GM18502 (cell line): ENCODE data around the gene ARMC7.
"Not testable (repeated sequence)": the region's sequence is repeated elsewhere in the genome, so short reads cannot be mapped to it uniquely, and the experiment has no call there.

Experiments used
- ATAC-seq: cut with Tn5 transposase; IDR thresholded peaks from one replicate; pipeline ENCODE4 v1.9.1; 2021; ENCODE audit warnings: mild to moderate bottlenecking; ENCODE audit not compliant: unreplicated experiment, poor library complexity

Gene ARMC7

GRCh38 chr17:75126954-75127353 lies 17.2 kb downstream of the ARMC7 start:
- ATAC-seq, result no peak

GRCh38 chr17:75127936-75128335 lies 18.2 kb downstream of the ARMC7 start:
- not testable (repeated sequence) for ATAC-seq

- no peak for ATAC-seq
Observed at GRCh38 chr17:75128694-75129505, 19.1 kb downstream of the ARMC7 start.

GRCh38 chr17:75129576-75129975 lies 19.8 kb downstream of the ARMC7 start:
- ATAC-seq, result no peak

- no peak for ATAC-seq
Observed at GRCh38 chr17:75130059-75130631, 20.4 kb downstream of the ARMC7 start.

GRCh38 chr17:75130632-75131277 lies 21.0 kb downstream of the ARMC7 start:
- peak; percentile 16 for ATAC-seq

GRCh38 chr17:75131278-75132017 lies 21.7 kb downstream of the ARMC7 start, which contains the start of gene NT5C:
NT5C (minus strand) TSS chr17:75131742; CDS start chr17:75131707, 35 bp downstream.
- ATAC-seq, result peak; percentile 86

- not testable (repeated sequence) for ATAC-seq
Observed at GRCh38 chr17:75132018-75133000, 22.5 kb downstream of the ARMC7 start.

GRCh38 chr17:75133001-75133400 lies 23.2 kb downstream of the ARMC7 start:
- no peak for ATAC-seq

- ATAC-seq, result not testable (repeated sequence)
Observed at GRCh38 chr17:75133607-75134347, 24.0 kb downstream of the ARMC7 start.

- ATAC-seq, result no peak
Observed at GRCh38 chr17:75135452-75135851, 25.7 kb downstream of the ARMC7 start.

- no peak for ATAC-seq
Observed at GRCh38 chr17:75135946-75136345, 26.2 kb downstream of the ARMC7 start.

GRCh38 chr17:75137762-75138161 lies 28.0 kb downstream of the ARMC7 start:
- ATAC-seq, result not testable (repeated sequence)

GRCh38 chr17:75138519-75138918 lies 28.8 kb downstream of the ARMC7 start:
- ATAC-seq, result no peak

- ATAC-seq, result no peak
Observed at GRCh38 chr17:75142236-75142971, 32.6 kb downstream of the ARMC7 start.

GRCh38 chr17:75144816-75145512 lies 35.2 kb downstream of the ARMC7 start:
- ATAC-seq, result no peak

GRCh38 chr17:75146592-75146991 lies 36.8 kb downstream of the ARMC7 start:
- ATAC-seq, result no peak
